ENCODE data around the gene UBXN10.

Gene UBXN10

DNA sequence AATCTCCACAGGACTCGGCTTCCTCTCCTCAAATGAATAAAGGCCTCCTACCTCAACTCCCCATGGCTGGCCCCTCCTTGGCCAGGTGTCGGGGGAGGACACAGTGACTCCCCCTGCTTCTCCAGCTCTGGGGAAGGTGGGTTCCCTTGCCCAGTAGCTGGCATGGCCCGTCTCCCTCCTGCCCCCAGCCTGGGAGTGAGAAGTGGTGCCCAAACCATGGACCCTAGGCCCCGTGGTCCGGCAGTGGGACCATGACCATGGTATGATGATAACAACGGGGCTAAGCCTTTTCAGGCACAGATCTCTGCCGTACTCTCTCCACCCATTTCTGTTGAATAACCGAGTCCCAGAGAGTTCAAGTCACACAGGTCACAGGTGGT is 35.6 kb upstream of the UBXN10 start:
- Histone ChIP-seq H3K4me3 (ENCODE audit: low read length) (no peak overlapping the region), H3K9ac (ENCODE audit: low read length) (no peak overlapping the region), H3K79me2 (ENCODE audit: low read length) (no peaks in the 10 kb centered on the region), H3F3A (ENCODE audit: insufficient read depth, low read length) (no peaks in the 10 kb centered on the region), H3K9me2 (replicated peaks; ENCODE audit: insufficient read depth, low read length) (no peaks in the 10 kb centered on the region), H4K20me1 (ENCODE audit: insufficient read depth, low read length) (no peaks in the 10 kb centered on the region), H3K27me3 (replicated peaks; ENCODE audit: insufficient read depth, low read length) (peaks cover 21% of the 10 kb centered on the region), H3K4me1 (ENCODE audit: low read length) (no peaks in the 10 kb centered on the region), H3K4me2 (ENCODE audit: low read depth, low read length) (no peak overlapping the region), H2AFZ (ENCODE audit: low read length) (no peak overlapping the region), H3K36me3 (replicated peaks; ENCODE audit: insufficient read depth, low read length) (no peaks in the 10 kb centered on the region), H3K9me3 (replicated peaks; ENCODE audit: insufficient read depth, low read length) (no peaks in the 10 kb centered on the region), H3K27ac (ENCODE audit: low read length) (no peak overlapping the region)
- DNase-seq, result no peak
- TF ChIP-seq, protein P1, sequence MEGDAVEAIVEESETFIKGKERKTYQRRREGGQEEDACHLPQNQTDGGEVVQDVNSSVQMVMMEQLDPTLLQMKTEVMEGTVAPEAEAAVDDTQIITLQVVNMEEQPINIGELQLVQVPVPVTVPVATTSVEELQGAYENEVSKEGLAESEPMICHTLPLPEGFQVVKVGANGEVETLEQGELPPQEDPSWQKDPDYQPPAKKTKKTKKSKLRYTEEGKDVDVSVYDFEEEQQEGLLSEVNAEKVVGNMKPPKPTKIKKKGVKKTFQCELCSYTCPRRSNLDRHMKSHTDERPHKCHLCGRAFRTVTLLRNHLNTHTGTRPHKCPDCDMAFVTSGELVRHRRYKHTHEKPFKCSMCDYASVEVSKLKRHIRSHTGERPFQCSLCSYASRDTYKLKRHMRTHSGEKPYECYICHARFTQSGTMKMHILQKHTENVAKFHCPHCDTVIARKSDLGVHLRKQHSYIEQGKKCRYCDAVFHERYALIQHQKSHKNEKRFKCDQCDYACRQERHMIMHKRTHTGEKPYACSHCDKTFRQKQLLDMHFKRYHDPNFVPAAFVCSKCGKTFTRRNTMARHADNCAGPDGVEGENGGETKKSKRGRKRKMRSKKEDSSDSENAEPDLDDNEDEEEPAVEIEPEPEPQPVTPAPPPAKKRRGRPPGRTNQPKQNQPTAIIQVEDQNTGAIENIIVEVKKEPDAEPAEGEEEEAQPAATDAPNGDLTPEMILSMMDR (IDR thresholded peaks at IDR 0.05; ENCODE audit: low read length), result no peak
- TF ChIP-seq EZH2 (optimal IDR thresholded peaks at IDR 0.05; ENCODE audit: low read depth, low read length) (no peak), EZH2phosphoT487 (IDR thresholded peaks at IDR 0.05; ENCODE audit: low read length) (no peak)

DNA sequence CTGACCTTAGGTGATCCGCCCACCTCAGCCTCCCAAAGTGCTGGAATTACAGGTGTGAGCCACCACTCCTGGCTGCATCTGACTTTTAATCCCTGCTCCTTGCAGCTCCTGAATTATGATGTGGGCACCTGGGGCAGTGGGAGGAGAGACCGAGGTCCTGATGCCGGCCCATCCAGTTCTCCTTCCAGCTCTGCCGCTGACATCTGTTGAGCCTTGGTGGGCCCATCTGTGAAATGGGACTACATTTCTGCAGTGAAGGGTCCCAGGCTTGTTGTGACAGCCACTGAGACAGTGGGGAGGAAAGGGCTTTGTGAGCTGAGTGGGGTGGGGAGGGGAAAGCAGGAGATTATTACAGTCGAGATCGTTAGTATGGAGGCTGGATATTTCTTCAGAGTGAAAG is 34.9 kb upstream of the UBXN10 start:
- TF ChIP-seq, protein P1 (IDR thresholded peaks at IDR 0.05; ENCODE audit: low read length), result no peak
- TF ChIP-seq EZH2phosphoT487 (IDR thresholded peaks at IDR 0.05; ENCODE audit: low read length) (no peak), EZH2 (optimal IDR thresholded peaks at IDR 0.05; ENCODE audit: low read depth, low read length) (no peak)
- Histone ChIP-seq H3K9me3 (replicated peaks; ENCODE audit: insufficient read depth, low read length) (no peaks in the 10 kb centered on the region), H3K4me2 (ENCODE audit: low read depth, low read length) (0 out of 2 replicates have a peak overlapping the region, but pooled peaks have one; percentile 13), H3K4me3 (ENCODE audit: low read length) (no peak overlapping the region), H3K36me3 (replicated peaks; ENCODE audit: insufficient read depth, low read length) (no peaks in the 10 kb centered on the region), H3K79me2 (ENCODE audit: low read length) (no peaks in the 10 kb centered on the region), H3F3A (ENCODE audit: insufficient read depth, low read length) (no peaks in the 10 kb centered on the region), H3K9me2 (replicated peaks; ENCODE audit: insufficient read depth, low read length) (no peaks in the 10 kb centered on the region), H4K20me1 (ENCODE audit: insufficient read depth, low read length) (no peaks in the 10 kb centered on the region), H2AFZ (ENCODE audit: low read length) (no peak overlapping the region), H3K27ac (ENCODE audit: low read length) (no peak overlapping the region), H3K9ac (ENCODE audit: low read length) (no peak overlapping the region), H3K27me3 (replicated peaks; ENCODE audit: insufficient read depth, low read length) (peaks cover 21% of the 10 kb centered on the region), H3K4me1 (ENCODE audit: low read length) (no peaks in the 10 kb centered on the region)
- DNase-seq, result no peak

DNA sequence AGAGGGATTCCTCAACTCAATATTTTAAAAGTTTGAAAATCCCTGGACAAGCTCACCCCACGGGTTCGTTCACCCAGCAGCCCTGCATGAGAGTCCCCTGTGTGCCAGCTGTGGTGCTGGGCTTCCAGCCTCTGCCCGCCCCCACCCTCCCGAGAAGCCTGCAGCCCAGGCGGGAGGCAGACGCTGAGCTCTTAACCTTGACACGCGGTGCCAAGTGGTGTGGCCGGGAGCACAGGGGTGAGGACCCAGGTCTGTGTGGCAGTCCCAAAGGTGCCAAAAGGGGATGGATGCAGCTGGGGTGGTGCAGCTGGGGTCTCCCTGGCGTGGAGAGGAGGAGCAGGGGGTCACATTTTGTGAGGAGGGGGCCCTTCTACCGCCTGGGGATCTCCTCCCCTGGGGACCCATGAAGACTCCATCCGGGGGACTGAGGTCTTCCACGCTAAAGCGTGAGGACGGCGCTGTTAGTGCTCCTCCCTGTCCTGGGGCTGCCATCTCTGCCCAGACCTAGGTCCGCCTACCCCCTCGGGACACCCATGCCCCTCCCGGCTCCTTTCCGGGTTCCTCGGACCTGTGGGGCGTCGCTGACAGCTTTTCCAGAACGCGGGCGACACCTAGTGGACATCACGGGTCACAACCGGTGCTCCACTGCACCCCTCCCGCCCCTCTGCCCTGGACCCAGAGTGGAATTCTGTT is 33.8 kb upstream of the UBXN10 start:
- no peaks in the 10 kb centered on the region for H3F3A ChIP-seq (ENCODE audit: insufficient read depth, low read length)
- DNase-seq, result peak; percentile 54
- H4K20me1 ChIP-seq (ENCODE audit: insufficient read depth, low read length), result no peaks in the 10 kb centered on the region
- no peaks in the 10 kb centered on the region for H3K9me2 ChIP-seq (replicated peaks; ENCODE audit: insufficient read depth, low read length)
- H3K27ac ChIP-seq (ENCODE audit: low read length), result no peak overlapping the region
- no peaks in the 10 kb centered on the region for H3K4me1 ChIP-seq (ENCODE audit: low read length)
- H3K36me3 ChIP-seq (replicated peaks; ENCODE audit: insufficient read depth, low read length), result no peaks in the 10 kb centered on the region
- peak overlapping the region; percentile 60; the same call in 1 of the 2 replicates for H3K4me2 ChIP-seq (ENCODE audit: low read depth, low read length)
- H3K79me2 ChIP-seq (ENCODE audit: low read length), result no peaks in the 10 kb centered on the region
- no peak overlapping the region for H3K9ac ChIP-seq (ENCODE audit: low read length)
- H3K4me3 ChIP-seq (ENCODE audit: low read length), result no peak overlapping the region
- peak overlapping the region; percentile 49; the same call in 1 of the 2 replicates for H2AFZ ChIP-seq (ENCODE audit: low read length)
- no peak for TF ChIP-seq EZH2phosphoT487 (IDR thresholded peaks at IDR 0.05; ENCODE audit: low read length)
- TF ChIP-seq, protein P1 (IDR thresholded peaks at IDR 0.05; ENCODE audit: low read length), result peak; percentile 87
- no peaks in the 10 kb centered on the region for H3K9me3 ChIP-seq (replicated peaks; ENCODE audit: insufficient read depth, low read length)
- peaks cover 18% of the 10 kb centered on the region for H3K27me3 ChIP-seq (replicated peaks; ENCODE audit: insufficient read depth, low read length)

All from MM.1S (cell line).